Activated naive CD8-positive, alpha-beta T cell treated with anti-CD3 and anti-CD28 coated beads for 36 hours (primary cell): ENCODE results near the gene OR5B21. TPM values are rescaled to one million over a fixed set of nuclear protein-coding genes. Genes with fewer than 3 reads are reported as not detected.

Source experiments
- total RNA-seq, 2 experiments: library from RNA; stranded (reverse); gene quantifications; one replicate each; pipeline ENCODE4 v1.2.3, GENCODE V29; 2021

The OR5B21 gene
- total RNA-seq, 2 experiments from 2014 or later: not detected

Other genes with a start within 250 kb of the OR5B21 start
- not detected for gene OR10W1, start 239.8 kb downstream of the OR5B21 start, total RNA-seq
- gene OR5B17, start 149.0 kb downstream of the OR5B21 start, total RNA-seq: not detected
- gene OR5B3, start 101.2 kb downstream of the OR5B21 start, total RNA-seq: not detected
- gene OR5B2, start 80.0 kb downstream of the OR5B21 start, total RNA-seq: not detected
- not detected for gene OR5B12, start 65.9 kb downstream of the OR5B21 start, total RNA-seq
- 100 to 1,000 TPM; 146 to 147 TPM for gene LPXN, start 67.8 kb upstream of the OR5B21 start, total RNA-seq
- 10 to 100 TPM; 52.8 to 54.9 TPM for gene ZFP91, start 71.0 kb upstream of the OR5B21 start, total RNA-seq
- gene CNTF, start 114.6 kb upstream of the OR5B21 start, total RNA-seq: 1 to 10 TPM; 3.3 TPM
- not detected for gene GLYAT, start 223.8 kb upstream of the OR5B21 start, total RNA-seq